K562 (cell line): ENCODE results near the gene CLDN7. TPM values are rescaled to one million over a fixed set of nuclear protein-coding genes. Genes with fewer than 3 reads are reported as not detected.

ENCODE experiments used
- ARID3A ChIP-seq: IDR thresholded peaks from 2 replicates; pipeline ENCODE4 v1.6.1; 2012; ENCODE audit warnings: low read depth, low read length, improper control_type of control experiment, borderline replicate concordance
- CHD1 ChIP-seq: fragments of 200-600 bp; sonication (generic); IDR thresholded peaks from one replicate; pipeline ENCODE4 v1.6.1; 2012; ENCODE audit warnings: mild to moderate bottlenecking, moderate library complexity, low read length, inconsistent platforms
- CTCFL ChIP-seq: IDR thresholded peaks from 2 replicates; pipeline ENCODE4 v1.6.1; 2011; ENCODE audit warnings: borderline replicate concordance, low read depth, mild to moderate bottlenecking, moderate library complexity, low read length; ENCODE audit not compliant: insufficient read depth, poor library complexity, severe bottlenecking
- KAT2B ChIP-seq: IDR thresholded peaks from one replicate; pipeline ENCODE4 v1.6.1; 2012; ENCODE audit warnings: low read depth, mild to moderate bottlenecking, control low read depth, inconsistent platforms, low read length, moderate library complexity
- KAT8 ChIP-seq: fragments of 450-650 bp; IDR thresholded peaks from 2 replicates; pipeline ENCODE4 v1.6.1; 2016; ENCODE audit warnings: low read depth, mild to moderate bottlenecking
- MCM5 ChIP-seq: fragments of 450-650 bp; IDR thresholded peaks from 2 replicates; pipeline ENCODE4 v1.6.1; 2016; ENCODE audit warnings: low read depth
- NFE2L1 ChIP-seq: fragments of 450-650 bp; IDR thresholded peaks from 2 replicates; pipeline ENCODE4 v1.6.1; 2016; ENCODE audit warnings: missing genetic modification characterization, low read depth, mild to moderate bottlenecking, missing compliant biosample characterization, moderate library complexity, borderline replicate concordance
- NR2C2 ChIP-seq, 2 experiments: fragments of 200-800 bp in 1 of 2; sonication (Bioruptor generic) in 1 of 2; sonication (generic) in 1 of 2; formaldehyde crosslinking in 1 of 2; IDR thresholded peaks; 2 replicates each; pipeline versions ENCODE4 v1.6.1 to v1.8.0; 2016 to 2022; ENCODE audit warnings: mild to moderate bottlenecking in 1 of 2, missing compliant biosample characterization in 1 of 2, missing genetic modification characterization in 1 of 2, missing genetic modification reagents in 1 of 2
- NRF1 ChIP-seq, 2 experiments: fragments of 450-650 bp; IDR thresholded peaks in 1 of 2; conservative IDR thresholded peaks in 1 of 2; 2 replicates each; pipeline ENCODE4 v1.6.1; 2014; ENCODE audit warnings: mild to moderate bottlenecking in 2 of 2
- SIN3A ChIP-seq, 2 experiments: fragments of 150-350 bp in 1 of 2; IDR thresholded peaks; 2 replicates each; pipeline ENCODE4 v1.6.1; 2011 to 2016; ENCODE audit warnings: borderline replicate concordance in 2 of 2, low read depth in 2 of 2, low read length in 2 of 2, mild to moderate bottlenecking in 2 of 2, moderate library complexity in 2 of 2; ENCODE audit not compliant: control insufficient read depth in 1 of 2
- SRSF3 ChIP-seq: fragments of 200-400 bp; formaldehyde crosslinking; IDR thresholded peaks from 2 replicates; pipeline ENCODE4 v1.6.1; 2016; ENCODE audit warnings: mild to moderate bottlenecking, low read length, moderate library complexity; ENCODE audit not compliant: insufficient read depth
- THRA ChIP-seq: fragments of 450-650 bp; IDR thresholded peaks from 2 replicates; pipeline ENCODE4 v1.6.1; 2017; ENCODE audit warnings: mild to moderate bottlenecking, moderate library complexity
- ZKSCAN3 ChIP-seq: fragments of 250-450 bp; sonication (Bioruptor Pico); IDR thresholded peaks from 2 replicates; pipeline ENCODE4 v1.4.0; 2020
- ZNF311 ChIP-seq: fragments of 250-450 bp; sonication (Bioruptor Pico); IDR thresholded peaks from 2 replicates; pipeline ENCODE4 v1.4.0; 2020; ENCODE audit warnings: mild to moderate bottlenecking, moderate library complexity
- ZNF561 ChIP-seq: fragments of 450-650 bp; formaldehyde crosslinking; conservative IDR thresholded peaks from 2 replicates; pipeline ENCODE4 v1.4.0; 2020; ENCODE audit warnings: mild to moderate bottlenecking, moderate library complexity
- polyA plus RNA-seq, 8 experiments: library from polyadenylated mRNA; depleted of rRNA in 4 of 8; stranded (reverse) in 5 of 8; unstranded in 3 of 8; fragments of >200 nt; fragmentation: Nextera tagmentation in 2 of 8; fragmentation: Illumina TruSeq in 1 of 8; extraction: Ambion mirVana in 2 of 8; extraction: Trizol in 1 of 8; gene quantifications; 2 replicates each; pipeline versions ENCODE4 v1.2.1 to v1.2.3, GENCODE V29; 2011 to 2014; ENCODE audit warnings: inconsistent platforms in 1 of 8, missing spikeins in 1 of 8
- total RNA-seq, 7 experiments: library from RNA; depleted of rRNA in 6 of 7; stranded (reverse); fragments of >200 nt in 6 of 7; fragmentation: Illumina TruSeq in 2 of 7; extraction: Trizol in 2 of 7; gene quantifications; 2 replicates each; pipeline versions ENCODE4 v1.2.1 to v1.2.3, GENCODE V29; 2011 to 2021; ENCODE audit warnings: low replicate concordance in 1 of 7
- TF ChIP-seq, protein P1 (sequence below): fragments of 250-450 bp; sonication (Bioruptor Pico); IDR thresholded peaks from 2 replicates; pipeline ENCODE4 v1.8.0; 2021; ENCODE audit warnings: mild to moderate bottlenecking, moderate library complexity
- TF ChIP-seq, protein P2 (sequence below): fragments of 450-650 bp; IDR thresholded peaks from 2 replicates; pipeline ENCODE4 v1.7.1; 2018; ENCODE audit warnings: mild to moderate bottlenecking, low read depth; ENCODE audit not compliant: partially characterized antibody

Gene CLDN7
- total and polyA plus RNA-seq, 9 of the 15 experiments (the other 6 are each of a cell fraction or from before 2014, with no cell fraction given), result 2.2 to 14.5 (median 7.6) TPM

GRCh38 chr17:7296189-7296861 lies 34.0 kb upstream of the CLDN7 start (continued):
- TF ChIP-seq KAT8 (no peak), KAT2B (no peak), CTCFL (peak; percentile 19), CHD1 (no peak), ZNF311 (CRISPR knock-in tag) (no peak), NR2C2 (CRISPR knock-in tag; IDR thresholded peaks at IDR 0.05) (no peak), NR2C2 (tag; IDR thresholded peaks at IDR 0.05) (no peak), ZNF561 (CRISPR knock-in tag) (no peak), SRSF3 (no peak), MCM5 (no peak), NRF1 (conservative IDR thresholded peaks at IDR 0.05 in 1 of 2, IDR thresholded peaks at IDR 0.05 in 1 of 2) (no peak), SIN3A (IDR thresholded peaks at IDR 0.05; ENCODE audit: borderline replicate concordance in 2 of 2, control insufficient read depth in 1 of 2, low read depth in 2 of 2, low read length in 2 of 2) (peak in 1 of 2 experiments; percentile 50; a peak in 1 of 4 replicates), ARID3A (no peak), ZKSCAN3 (CRISPR knock-in tag) (no peak), NFE2L1 (no peak), THRA (no peak)
- TF ChIP-seq, protein P1, sequence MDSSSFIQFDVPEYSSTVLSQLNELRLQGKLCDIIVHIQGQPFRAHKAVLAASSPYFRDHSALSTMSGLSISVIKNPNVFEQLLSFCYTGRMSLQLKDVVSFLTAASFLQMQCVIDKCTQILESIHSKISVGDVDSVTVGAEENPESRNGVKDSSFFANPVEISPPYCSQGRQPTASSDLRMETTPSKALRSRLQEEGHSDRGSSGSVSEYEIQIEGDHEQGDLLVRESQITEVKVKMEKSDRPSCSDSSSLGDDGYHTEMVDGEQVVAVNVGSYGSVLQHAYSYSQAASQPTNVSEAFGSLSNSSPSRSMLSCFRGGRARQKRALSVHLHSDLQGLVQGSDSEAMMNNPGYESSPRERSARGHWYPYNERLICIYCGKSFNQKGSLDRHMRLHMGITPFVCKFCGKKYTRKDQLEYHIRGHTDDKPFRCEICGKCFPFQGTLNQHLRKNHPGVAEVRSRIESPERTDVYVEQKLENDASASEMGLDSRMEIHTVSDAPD (CRISPR knock-in tag), result no peak
- TF ChIP-seq, protein P2, sequence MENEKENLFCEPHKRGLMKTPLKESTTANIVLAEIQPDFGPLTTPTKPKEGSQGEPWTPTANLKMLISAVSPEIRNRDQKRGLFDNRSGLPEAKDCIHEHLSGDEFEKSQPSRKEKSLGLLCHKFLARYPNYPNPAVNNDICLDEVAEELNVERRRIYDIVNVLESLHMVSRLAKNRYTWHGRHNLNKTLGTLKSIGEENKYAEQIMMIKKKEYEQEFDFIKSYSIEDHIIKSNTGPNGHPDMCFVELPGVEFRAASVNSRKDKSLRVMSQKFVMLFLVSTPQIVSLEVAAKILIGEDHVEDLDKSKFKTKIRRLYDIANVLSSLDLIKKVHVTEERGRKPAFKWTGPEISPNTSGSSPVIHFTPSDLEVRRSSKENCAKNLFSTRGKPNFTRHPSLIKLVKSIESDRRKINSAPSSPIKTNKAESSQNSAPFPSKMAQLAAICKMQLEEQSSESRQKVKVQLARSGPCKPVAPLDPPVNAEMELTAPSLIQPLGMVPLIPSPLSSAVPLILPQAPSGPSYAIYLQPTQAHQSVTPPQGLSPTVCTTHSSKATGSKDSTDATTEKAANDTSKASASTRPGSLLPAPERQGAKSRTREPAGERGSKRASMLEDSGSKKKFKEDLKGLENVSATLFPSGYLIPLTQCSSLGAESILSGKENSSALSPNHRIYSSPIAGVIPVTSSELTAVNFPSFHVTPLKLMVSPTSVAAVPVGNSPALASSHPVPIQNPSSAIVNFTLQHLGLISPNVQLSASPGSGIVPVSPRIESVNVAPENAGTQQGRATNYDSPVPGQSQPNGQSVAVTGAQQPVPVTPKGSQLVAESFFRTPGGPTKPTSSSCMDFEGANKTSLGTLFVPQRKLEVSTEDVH, result no peak
